Mucosa of stomach (tissue), 1 donor: ENCODE data around the gene KCNMA1.

Source experiments
- H3K27me3 ChIP-seq: one replicate; pipeline ENCODE4 v1.7.0; 2013; ENCODE audit warnings: mild to moderate bottlenecking, low read length; ENCODE audit not compliant: control insufficient read depth, insufficient read depth
- H3K36me3 ChIP-seq: one replicate; pipeline ENCODE4 v1.7.0; 2013; ENCODE audit warnings: low read length; ENCODE audit not compliant: control insufficient read depth, insufficient read depth
- H3K4me1 ChIP-seq: one replicate; pipeline ENCODE4 v1.7.0; 2013; ENCODE audit warnings: mild to moderate bottlenecking, low read length; ENCODE audit not compliant: control insufficient read depth, insufficient read depth
- H3K4me3 ChIP-seq: one replicate; pipeline ENCODE4 v1.7.0; 2013; ENCODE audit warnings: low read length
- H3K9ac ChIP-seq: one replicate; pipeline ENCODE4 v1.7.0; 2013; ENCODE audit warnings: mild to moderate bottlenecking, low read length, moderate library complexity
- H3K9me3 ChIP-seq: one replicate; pipeline ENCODE4 v1.7.0; 2013; ENCODE audit warnings: mild to moderate bottlenecking, low read length, moderate library complexity; ENCODE audit not compliant: control insufficient read depth
- donor health status: Pancreatic carcinoma.

The KCNMA1 gene

GRCh38 chr10:77452952-77453564, 184.6 kb downstream of the KCNMA1 start:
- peaks cover 24% of the 10 kb centered on the region for H3K4me1 ChIP-seq
- H3K4me3 ChIP-seq = no peak overlapping the region
- H3K27me3 ChIP-seq = no peaks in the 10 kb centered on the region
- no peak overlapping the region for H3K9ac ChIP-seq
- H3K9me3 ChIP-seq = no peaks in the 10 kb centered on the region
- no peaks in the 10 kb centered on the region for H3K36me3 ChIP-seq

DNA sequence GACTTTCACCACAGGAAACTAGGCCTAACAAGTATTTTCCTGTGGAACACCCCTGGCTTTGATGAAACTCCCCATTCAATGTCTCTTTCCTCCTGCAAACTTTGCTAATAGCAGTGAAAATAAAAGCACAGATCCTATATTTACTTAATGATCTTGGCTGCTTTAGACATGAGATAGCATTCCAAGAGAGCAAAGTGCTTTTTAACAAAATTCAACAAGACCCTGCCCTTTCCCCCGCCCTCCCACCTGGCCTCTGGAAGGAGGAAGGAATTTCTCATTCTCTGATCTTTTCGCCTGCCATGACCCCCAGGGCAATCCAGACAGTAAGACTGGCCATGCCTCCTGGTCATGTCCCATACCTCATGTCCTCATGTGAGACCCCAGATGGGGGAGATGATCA, 185.7 kb downstream of the KCNMA1 start:
- Histone ChIP-seq H3K36me3 (no peaks in the 10 kb centered on the region), H3K27me3 (no peaks in the 10 kb centered on the region), H3K4me3 (no peak overlapping the region)

DNA sequence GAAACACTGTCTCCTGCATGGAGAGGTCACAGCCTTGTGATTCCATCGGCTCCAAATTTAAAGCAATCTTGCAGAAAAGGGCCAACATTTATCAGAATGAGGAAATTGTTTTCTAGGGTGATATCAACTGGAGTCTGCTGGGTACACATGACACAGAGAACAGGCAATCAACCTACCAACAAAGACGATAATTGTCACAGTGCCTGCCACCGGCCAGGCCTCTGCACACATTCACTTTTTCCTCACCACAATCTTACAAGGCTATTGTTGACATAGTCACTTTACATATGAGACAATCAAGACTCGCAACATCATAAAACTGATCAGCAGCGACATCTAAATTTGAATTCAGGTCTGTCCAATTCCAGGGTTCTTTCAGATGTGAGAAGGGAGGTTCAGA, 189.4 kb downstream of the KCNMA1 start:
- Histone ChIP-seq H3K4me1 (peaks cover 21% of the 10 kb centered on the region), H3K4me3 (no peak overlapping the region), H3K36me3 (no peaks in the 10 kb centered on the region), H3K9me3 (no peaks in the 10 kb centered on the region), H3K27me3 (no peaks in the 10 kb centered on the region), H3K9ac (no peak overlapping the region)

More for the DNA sequence above, 185.7 kb downstream of the KCNMA1 start:
- H3K4me1 ChIP-seq = peaks cover 30% of the 10 kb centered on the region
- H3K9ac ChIP-seq = no peak overlapping the region
- H3K9me3 ChIP-seq = no peaks in the 10 kb centered on the region

DNA sequence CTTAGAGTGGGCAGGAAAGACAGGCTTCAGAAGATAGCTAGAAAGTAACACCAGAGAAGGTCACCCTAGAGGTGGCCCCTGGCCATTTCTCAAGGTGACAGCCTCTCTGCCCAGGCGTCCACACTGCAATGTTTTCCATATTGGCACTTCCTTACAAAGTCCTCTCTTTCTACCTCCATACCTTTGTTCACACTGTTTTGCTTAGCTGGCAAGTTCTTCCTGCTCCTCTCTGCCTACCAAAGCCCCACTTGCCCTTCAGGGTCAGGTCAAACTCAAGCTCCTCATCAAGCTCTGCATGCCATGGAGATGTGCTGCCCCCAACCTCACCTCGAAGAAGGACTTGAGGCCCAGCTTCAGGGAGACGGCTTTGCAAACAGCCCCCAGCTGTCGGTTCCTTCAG, 190.9 kb downstream of the KCNMA1 start:
- Histone ChIP-seq H3K36me3 (no peaks in the 10 kb centered on the region), H3K4me1 (peaks cover 16% of the 10 kb centered on the region), H3K9me3 (no peaks in the 10 kb centered on the region), H3K27me3 (no peaks in the 10 kb centered on the region), H3K9ac (no peak overlapping the region), H3K4me3 (no peak overlapping the region)

- Histone ChIP-seq H3K9me3 (no peaks in the 10 kb centered on the region), H3K36me3 (no peaks in the 10 kb centered on the region), H3K27me3 (no peaks in the 10 kb centered on the region), H3K9ac (no peak overlapping the region), H3K4me1 (peaks cover 14% of the 10 kb centered on the region), H3K4me3 (no peak overlapping the region)
Measured at GRCh38 chr10:77445547-77445946, 192.1 kb downstream of the KCNMA1 start.

- Histone ChIP-seq H3K9ac (no peak overlapping the region), H3K4me1 (peaks cover 14% of the 10 kb centered on the region), H3K27me3 (no peaks in the 10 kb centered on the region), H3K36me3 (no peaks in the 10 kb centered on the region), H3K9me3 (no peaks in the 10 kb centered on the region), H3K4me3 (no peak overlapping the region)
Measured at GRCh38 chr10:77444041-77444440, 193.6 kb downstream of the KCNMA1 start.

- no peaks in the 10 kb centered on the region for H3K36me3 ChIP-seq
- no peaks in the 10 kb centered on the region for H3K27me3 ChIP-seq
- H3K9me3 ChIP-seq = no peaks in the 10 kb centered on the region
- H3K9ac ChIP-seq = no peak overlapping the region
- H3K4me3 ChIP-seq = no peak overlapping the region
- H3K4me1 ChIP-seq = peaks cover 3% of the 10 kb centered on the region
Measured at GRCh38 chr10:77442699-77443189, 194.9 kb downstream of the KCNMA1 start.

DNA sequence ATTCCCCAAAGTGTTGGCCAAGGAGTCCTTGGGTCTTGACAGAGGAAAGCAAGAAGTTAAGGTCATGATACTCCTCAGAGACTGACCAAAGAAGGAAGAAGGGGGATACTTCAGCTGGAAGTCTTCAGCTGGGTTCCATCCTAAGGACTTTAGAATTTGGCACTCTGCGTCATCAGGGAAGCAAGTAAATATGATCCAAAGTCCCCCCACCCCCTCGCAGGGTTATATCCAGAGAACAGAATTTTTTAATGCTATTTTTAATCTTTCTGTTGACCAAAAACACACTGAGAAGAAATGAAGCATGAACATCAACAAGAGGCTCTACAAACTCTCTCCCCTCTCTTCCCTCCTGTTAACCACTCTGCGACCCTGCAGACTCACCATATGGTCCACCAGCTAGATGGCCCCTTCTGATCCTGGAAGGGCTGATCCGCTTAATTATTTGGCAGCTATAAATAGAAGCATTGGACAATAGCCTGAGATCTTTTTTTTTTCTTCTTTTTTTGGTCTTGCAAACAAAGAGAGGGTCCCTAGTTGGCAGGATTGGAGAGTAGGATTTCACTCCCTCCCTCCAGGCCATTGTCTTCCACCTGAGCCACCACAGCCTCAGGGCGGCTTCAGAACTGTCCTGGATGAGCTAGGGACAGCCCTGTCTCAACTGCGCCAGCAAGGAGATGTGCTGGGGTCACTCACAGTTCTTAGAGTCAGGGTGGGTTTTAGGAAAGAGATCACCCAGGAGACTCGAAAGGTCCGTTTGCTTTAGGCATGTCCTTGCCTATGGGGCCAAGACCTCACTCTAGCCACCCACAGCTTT, 196.0 kb downstream of the KCNMA1 start:
- no peak overlapping the region for H3K9ac ChIP-seq
- H3K4me1 ChIP-seq = no peaks in the 10 kb centered on the region
- H3K9me3 ChIP-seq = no peaks in the 10 kb centered on the region
- no peak overlapping the region for H3K4me3 ChIP-seq
- H3K27me3 ChIP-seq = no peaks in the 10 kb centered on the region
- H3K36me3 ChIP-seq = no peaks in the 10 kb centered on the region

DNA sequence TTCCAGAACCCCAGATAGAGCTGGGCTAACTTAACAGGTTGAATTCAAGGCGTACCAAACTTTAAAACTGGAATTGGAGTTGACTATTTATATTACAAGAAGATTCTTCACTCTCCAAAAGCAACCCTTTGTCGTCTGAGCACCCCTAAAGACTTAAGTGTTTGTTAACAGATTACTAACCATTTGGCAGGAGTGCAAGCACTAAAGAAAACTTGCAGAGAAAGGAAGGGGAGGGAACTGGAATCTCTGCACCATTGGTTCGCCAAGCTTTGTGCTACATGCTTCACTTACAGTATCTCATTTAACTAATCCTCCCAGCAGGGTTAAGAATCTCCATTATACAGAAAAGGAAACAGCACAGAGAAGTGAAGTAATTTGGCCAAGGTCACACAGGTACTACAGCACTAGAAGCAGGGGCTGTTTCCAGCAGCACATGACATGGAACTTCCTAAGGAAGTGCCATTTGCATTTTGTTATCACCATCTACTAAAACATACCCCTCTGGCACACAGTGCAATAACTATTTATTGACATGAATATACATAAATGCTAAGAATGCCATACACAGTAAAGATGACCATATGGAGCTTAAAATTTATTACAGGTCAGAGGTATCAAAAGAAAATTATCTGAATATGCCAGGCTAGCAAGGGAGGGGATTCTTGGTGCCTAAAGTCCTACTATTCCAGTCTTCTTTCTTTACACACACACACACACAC, 201.2 kb downstream of the KCNMA1 start:
- Histone ChIP-seq H3K9me3 (no peaks in the 10 kb centered on the region), H3K27me3 (no peaks in the 10 kb centered on the region), H3K4me3 (no peak overlapping the region), H3K9ac (no peak overlapping the region), H3K4me1 (no peaks in the 10 kb centered on the region), H3K36me3 (no peaks in the 10 kb centered on the region)

DNA sequence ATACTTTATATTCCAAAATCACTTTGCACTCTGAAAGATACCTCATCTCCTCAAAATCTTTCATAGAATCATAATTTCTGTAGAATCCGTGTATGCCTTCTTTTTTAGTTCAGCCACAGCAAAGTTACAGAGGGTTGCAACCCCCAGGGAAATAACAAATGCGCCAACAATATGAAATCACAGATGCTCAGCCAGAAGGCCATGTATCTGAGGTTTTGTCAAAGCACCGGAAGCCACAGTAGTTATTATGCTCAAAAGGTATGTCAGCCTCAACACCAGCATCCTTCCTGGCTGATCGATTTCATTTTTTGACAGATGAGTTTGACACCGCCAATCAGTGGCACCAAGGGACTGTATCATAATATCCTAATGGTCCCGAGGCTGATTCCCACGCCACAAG, 204.1 kb downstream of the KCNMA1 start:
- Histone ChIP-seq H3K4me3 (no peak overlapping the region), H3K36me3 (no peaks in the 10 kb centered on the region), H3K9ac (no peak overlapping the region), H3K27me3 (no peaks in the 10 kb centered on the region), H3K9me3 (no peaks in the 10 kb centered on the region), H3K4me1 (no peaks in the 10 kb centered on the region)

DNA sequence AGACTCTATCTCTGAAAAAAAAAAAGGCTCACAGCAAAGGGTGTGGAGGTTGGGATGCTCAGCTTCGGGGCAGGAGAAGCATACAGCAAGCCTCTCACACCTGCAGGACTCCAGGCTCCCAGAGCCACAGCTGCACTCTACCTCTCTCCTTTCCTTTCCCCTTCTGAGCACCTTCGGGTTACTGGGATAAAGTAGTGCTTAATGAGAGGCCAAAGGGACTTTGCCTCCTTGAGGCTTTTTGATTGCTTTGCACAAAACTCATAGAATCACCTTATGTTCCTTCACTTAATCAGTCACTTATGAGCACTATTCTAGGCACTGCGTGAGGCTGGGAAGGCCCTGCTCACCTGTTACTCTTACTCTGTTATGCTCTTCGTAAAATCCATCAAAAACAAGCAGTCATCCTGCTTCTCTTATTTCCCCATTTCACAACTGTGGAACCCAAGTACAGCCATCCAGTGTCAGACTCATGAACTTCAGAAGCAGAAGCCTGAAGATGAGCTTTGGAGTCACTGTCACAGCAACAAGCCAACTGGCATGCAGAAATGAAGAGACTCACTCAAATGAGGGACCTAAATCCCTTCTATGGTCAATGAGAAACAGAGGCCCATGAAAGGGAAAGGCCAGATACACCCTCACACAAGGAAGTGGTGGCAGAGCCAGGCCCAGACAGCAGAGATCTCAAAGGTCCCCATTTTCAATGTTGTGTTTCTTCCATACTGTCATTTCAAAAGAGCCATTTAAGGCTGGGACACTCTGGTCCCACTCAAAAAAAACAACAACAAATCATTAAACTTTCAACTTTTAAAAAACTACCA, 205.4 kb downstream of the KCNMA1 start:
- Histone ChIP-seq H3K36me3 (no peaks in the 10 kb centered on the region), H3K4me3 (no peak overlapping the region), H3K9ac (no peak overlapping the region), H3K4me1 (no peaks in the 10 kb centered on the region), H3K27me3 (no peaks in the 10 kb centered on the region), H3K9me3 (no peaks in the 10 kb centered on the region)
